LNCAP (cell line): ENCODE measurements around the gene RPL36A.

Source experiments
- TF ChIP-seq, protein P1 (sequence below): fragments of 450-650 bp; IDR thresholded peaks from 2 replicates; pipeline ENCODE4 v1.5.1; 2017; ENCODE audit warnings: mild to moderate bottlenecking

Gene RPL36A

DNA sequence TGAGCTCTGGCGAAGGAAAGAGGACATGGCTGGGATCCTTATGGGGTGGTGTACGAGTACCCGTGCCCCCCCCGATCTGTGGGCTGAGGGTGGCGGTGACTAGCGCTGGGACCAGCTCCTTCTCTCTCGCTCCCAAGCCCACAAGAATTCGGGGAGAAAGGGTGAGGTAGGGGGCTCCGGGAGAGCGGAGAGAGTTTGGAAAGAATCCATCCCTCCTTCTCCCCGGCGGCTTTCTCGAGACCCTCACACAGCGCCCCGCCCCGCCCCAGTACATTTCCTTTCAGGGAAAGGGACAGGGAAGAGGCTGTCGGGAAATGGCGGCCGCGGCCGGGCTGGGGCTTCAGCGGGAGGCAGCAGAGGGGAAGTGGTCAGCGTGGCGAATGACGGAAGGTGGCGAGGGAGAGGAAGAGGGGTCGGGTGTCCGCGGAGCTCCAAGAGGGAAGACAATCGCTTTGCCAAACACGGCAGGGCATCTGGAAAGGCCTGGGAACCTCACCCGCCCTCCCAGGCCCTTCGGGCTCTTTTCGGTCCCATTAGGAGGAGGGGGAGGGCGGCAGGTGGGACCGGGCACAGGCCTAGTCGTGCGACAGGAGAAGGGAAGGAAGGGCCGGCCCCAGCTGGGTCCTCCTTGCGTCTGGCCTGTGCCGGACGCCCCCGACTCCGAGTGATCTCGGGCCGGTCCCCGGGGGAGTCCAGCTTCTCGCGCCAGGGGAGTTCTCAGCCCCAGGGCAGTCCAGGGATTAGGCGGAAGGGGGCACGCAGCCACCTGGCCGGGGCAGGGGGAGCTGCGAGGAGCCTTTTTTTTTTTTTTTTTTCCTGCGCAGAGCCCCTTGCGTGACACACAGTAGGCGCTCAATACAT lies 27.4 kb downstream of the RPL36A start:
- TF ChIP-seq, protein P1, sequence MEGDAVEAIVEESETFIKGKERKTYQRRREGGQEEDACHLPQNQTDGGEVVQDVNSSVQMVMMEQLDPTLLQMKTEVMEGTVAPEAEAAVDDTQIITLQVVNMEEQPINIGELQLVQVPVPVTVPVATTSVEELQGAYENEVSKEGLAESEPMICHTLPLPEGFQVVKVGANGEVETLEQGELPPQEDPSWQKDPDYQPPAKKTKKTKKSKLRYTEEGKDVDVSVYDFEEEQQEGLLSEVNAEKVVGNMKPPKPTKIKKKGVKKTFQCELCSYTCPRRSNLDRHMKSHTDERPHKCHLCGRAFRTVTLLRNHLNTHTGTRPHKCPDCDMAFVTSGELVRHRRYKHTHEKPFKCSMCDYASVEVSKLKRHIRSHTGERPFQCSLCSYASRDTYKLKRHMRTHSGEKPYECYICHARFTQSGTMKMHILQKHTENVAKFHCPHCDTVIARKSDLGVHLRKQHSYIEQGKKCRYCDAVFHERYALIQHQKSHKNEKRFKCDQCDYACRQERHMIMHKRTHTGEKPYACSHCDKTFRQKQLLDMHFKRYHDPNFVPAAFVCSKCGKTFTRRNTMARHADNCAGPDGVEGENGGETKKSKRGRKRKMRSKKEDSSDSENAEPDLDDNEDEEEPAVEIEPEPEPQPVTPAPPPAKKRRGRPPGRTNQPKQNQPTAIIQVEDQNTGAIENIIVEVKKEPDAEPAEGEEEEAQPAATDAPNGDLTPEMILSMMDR = no peak

DNA sequence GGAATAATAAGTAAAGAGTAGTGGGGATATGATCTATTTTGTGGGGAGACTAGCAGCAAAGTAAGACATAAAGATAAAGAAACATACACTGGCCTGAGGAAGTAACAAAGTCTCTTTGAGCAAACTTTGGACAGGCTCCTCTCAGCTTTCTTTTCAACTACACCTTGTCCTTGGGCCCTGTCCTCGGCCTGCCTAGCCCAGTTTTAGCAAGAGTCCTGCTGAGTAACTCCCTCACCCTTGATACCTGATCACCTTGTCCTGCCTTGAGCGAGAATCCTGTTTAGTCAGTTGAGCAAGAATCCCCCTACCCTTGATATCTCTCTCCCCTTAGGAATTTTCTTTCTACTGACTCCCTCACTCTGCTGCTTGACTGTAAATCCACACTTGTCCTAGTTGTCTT lies 28.7 kb downstream of the RPL36A start:
- TF ChIP-seq, protein P1 = no peak

DNA sequence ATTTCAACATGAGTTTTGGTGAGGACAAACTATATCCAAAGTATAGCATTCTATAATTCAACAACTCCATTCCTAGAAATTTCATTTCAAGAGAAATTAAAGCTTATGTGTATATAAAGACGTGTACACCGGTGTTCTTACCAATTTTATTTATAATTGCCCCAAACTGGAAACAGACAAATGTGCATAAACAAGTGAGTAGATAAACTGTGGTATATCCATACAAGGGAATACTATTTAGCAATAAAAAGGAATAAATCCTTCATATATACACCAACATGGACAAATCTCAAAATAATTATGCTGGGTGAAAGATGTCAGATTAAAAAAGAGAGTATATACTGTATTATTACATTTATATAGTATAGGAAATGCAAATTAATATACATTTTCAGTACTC lies 37.1 kb downstream of the RPL36A start:
- TF ChIP-seq, protein P1 = no peak

DNA sequence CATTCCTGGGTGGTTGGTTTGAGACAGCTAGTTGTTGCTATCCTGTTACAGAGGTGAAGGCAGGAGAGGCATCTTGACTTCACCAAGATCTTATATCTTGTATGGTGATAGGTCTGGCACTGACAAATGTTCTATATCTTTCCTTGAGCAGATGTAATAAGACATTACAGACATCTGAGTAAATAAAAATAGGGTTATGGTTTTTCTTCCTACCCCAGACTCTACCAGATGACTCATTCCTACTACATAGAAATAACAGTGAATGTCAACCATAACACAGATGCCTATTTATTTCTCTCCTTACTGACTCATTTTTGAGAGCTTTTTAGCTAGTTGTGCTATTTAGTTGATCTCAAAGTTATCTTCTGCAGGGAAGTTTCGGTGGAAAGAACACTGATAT lies 39.1 kb downstream of the RPL36A start:
- TF ChIP-seq, protein P1 = no peak

DNA sequence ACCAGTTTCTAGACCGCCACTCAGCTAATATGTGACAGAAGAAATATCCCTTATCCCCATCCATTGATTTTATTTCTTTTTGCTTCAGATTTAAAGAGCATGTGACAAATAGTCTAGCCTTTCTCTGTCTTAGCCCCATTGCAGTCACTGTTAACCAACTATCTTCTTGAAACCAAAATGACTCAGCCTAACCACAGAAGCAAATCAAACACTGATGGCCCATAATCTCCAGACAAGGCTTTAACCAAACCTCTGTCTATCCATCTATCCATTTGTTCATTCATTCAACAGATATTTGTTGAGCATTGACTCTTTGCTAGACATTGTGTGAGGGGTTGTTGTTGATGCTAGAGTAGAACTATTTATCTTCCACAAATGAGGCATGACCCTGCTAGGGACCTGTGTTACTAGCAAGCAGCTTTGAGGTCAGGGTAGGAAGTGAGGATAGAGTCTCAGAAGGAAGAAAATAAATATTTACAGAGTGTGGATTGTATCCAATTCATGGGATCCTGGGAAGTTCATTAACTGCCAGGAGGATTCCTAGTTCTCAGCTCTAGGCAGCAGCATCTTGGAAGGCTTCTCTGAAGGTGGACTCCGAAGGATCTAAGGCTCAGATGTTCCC lies 39.8 kb downstream of the RPL36A start:
- TF ChIP-seq, protein P1 = no peak

DNA sequence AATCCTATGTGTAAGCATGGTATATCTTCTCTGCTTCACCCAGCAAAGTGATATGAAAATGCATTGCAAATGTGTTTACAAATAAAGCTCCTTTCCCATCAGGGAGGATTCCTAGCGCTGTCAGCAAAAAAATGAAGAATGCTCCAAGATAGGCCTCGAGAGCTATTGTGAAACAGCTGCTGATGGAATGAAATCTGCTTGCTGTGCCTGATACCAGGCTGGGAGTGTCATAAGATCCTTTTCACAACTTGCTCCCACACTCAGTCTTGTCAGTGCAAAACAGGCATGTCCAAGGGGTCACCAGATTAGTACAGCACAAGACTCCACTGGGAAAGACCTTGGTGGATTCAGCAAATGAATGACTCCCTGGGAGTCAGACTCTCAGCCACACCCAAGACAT lies 51.3 kb downstream of the RPL36A start:
- TF ChIP-seq, protein P1 = no peak
